Measurements from ENCODE around the gene TOMM20.

DNA sequence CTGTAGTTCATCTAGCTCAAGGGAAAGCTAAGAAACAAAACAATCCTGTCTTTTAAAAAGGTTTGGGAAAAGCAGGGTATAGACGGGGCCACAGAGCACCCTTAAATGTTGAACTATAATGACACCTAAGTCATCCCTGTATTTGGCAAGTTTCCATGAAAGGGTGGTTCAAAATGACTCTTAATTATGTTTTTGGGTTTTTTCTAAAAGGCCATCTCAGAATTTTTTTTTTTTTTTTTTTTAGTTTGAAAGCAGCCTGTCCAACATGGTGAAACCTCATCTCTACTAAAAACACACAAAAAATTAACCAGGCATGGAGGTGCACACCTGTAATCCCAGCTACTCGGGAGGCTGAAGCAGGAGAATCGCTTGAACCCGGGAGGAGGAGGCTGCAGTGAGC lies 22.2 kb downstream of the TOMM20 start:
- no peak for TF ChIP-seq CTCF (conservative IDR thresholded peaks at IDR 0.05 in 1 of 2, IDR thresholded peaks at IDR 0.05 in 1 of 2; ENCODE audit: low read depth in 1 of 2, low read length in 2 of 2)
- TF ChIP-seq EZH2 (IDR thresholded peaks at IDR 0.05; ENCODE audit: low read length, missing control alignments), result no peak
